Activated CD4-positive, alpha-beta T cell treated with anti-CD3 and anti-CD28 coated beads, Interleukin-2, Interleukin-6, amounts not matched to agents 100 ng/mL and 50 ng/mL, durations not matched to agents 16 hours and 8 hours (primary cell): ENCODE measurements around the gene FGD5.

Experiments used
- DNase-seq: peaks from one replicate; pipeline ENCODE4 v3.0.0-alpha.2; 2020

Gene FGD5

DNA sequence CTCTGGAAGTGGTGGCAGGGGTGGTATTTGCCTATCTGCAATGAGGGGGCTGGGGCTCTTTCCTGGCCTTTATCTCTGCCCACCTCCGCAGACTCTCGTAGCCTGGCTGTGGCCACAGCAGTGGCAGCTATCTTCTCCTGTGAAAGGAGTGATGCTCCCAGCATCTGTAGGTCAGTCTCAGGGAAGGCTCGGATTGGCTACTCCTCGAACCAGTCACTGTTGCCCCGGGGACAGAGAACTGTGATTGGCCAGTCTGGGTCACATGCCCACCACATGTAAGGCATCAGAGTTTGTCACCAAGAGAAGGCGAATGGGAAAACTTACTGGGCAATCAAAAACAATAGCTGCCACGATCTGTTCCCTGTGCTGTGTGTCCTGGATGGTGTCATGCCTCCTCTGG is 30.1 kb upstream of the FGD5 start:
- no peak for DNase-seq

DNA sequence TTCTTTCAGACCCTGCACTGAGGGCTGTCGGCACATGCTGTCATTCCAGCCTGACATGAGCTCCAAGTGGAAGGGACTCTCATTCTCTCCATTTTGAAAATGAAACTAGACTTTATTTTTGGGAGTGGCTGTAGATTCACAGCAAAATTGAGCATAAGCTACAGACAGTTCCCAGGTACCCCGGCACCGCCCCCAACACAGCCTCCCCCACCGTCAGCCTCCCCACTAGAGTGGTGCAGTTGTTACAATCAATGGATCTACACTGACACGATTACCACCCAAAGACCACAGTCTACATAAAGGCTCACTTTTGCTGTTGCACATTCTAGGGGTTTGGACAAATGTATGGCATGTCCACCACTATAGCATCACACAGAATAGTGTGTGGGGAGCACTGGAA is 29.5 kb upstream of the FGD5 start:
- DNase-seq = no peak

DNA sequence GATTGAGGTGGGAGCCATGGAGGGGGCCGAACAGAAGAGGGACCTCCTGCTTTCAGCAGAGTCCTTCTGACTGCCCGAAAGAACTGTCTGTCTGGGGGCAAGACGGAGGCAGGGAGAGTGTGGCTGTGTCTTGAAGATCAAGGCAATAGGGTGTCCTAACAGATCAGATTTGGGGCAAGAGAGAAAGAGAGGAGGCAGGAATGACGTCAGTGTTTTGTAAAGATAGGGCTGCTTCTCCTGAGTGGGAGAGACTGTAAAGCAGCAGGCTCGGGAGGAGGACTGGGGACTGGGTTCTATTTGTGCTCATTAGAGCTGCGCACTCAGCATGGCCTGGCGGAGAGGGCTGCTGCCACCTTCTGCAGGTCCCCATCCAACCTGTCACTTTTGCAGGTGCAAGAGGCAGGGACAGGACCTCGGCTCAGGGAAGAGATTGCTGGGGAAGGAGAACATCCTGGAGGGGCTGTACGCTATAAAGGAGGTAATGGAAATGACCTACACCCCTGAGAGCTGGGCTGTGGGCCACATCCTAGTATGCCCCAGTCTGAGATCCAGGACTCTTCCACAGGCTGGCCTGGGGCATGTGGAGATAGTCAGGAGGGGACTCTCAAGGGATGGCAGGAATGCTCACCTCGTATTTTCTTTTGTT is 29.0 kb upstream of the FGD5 start:
- DNase-seq = no peak

DNA sequence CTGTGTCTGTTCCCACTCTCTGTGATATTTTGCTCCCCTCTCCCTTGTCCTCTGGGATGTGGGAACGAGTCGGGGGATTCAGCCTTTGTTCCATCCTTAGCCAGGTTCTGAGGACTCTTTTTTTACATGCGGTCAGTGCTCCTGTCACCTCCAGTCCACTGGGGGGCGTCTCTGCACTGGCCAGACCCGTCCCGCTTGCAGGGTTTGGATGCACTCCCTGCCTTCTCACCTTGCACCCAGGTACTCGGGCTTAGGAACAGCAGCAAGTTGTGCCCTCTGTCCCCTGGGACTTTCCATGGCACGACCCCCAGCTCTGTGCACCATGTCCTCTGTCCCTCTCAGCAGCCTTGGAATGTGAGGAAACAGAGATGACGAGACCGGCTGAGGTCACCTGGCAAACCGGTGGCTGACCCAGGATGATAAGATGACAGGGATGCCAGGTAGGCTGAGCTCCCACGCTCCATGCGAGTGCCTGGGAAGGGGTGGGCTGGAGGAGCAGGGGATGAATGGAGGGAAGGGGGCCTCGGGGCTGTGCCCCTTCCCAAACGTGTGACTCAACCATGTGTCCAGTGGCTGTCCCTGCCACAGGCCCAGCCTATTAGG is 27.3 kb upstream of the FGD5 start:
- peak; percentile 61 for DNase-seq

DNA sequence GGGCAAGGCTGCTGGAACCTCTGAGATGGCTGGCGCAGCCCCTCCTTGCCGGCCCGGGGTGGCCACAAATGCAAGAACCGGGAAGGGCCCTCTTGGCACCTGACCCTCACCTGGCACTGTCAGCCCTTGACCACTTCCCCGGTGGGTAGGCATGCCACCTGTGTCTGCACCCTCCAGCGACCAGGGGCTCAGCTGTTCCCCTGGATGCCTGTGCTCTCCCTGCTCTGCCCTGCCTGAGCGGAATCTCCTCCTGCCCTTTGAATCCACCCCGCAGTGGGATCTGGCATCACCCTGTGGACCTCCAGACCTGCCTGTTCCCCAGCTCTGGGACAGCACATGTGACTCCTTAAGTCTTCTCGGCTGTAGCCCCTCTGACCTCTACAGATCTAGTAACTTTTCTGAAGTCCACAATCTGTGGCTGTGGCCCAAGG is 26.1 kb upstream of the FGD5 start:
- no peak for DNase-seq

DNA sequence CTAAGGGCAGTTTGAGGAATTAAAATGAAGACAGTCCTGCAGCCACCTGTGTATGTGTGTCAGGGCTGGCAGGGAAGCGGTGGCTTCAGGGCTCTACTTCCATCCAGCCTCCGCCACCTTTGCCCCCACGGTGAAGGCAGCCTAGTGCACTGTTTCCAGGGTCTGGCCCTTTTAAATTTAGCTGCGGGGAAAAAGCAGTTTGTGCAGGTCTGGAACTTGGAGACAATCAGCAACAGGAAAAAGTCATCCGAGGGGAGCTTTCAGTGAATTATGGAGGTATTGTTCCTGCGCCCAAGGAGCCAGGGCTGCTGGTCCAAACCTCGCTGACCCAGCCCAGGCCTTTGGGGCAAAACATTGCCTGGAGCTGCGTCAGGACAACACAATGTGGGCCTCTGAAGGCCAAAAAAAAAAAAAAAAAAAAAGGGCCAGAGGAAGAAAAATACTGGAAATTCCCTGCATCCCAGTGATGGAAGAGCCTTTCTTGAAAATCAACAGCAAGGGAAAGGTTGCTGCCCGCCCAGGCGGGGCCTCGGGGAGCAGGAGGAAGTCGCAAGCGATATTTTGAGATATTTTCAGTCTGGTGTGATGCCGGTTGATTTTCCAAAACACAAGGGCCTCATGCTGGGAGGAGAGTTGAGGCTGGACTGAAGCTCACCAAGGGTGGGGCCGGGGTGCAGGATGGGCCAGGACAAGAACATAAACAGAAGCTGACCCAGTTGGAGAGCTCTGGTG is 25.5 kb upstream of the FGD5 start:
- no peak for DNase-seq

DNA sequence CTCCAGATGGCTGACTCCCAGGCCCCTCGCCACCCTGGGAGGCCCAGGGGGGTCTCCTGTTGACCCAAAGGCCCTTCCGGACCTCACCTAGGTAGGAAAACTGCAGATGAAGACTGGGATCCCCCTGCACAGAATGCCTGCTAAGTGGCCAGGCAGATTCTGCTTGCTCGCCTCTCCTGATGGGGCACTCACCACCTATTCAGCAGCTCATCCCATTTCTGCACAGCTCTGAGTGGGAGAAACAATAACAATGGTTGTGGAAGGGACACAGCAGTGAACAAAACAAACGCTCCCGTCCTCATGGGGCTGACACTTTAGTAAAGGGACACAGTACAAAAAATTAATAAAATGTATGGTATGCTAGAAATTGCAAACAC is 24.9 kb upstream of the FGD5 start:
- no peak for DNase-seq

DNA sequence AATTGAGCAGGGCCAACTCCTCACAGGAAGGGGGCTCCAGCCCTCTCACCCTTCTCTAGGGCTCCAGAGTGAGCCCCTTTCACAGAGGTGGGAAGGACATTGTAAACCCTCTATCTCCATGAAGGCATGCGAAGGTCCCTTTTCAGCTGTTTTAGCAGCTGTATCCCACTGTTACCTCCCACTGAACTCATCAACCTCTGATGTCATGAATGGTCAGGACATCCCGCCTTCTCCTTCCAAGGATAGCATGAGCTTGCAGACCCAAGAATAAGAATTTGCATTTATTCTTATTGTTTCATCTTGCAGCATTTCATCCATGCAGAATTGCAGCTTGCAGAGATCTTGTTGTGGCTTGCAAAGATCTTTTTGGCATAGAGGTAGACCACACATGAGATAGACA is 24.3 kb upstream of the FGD5 start:
- no peak for DNase-seq

DNA sequence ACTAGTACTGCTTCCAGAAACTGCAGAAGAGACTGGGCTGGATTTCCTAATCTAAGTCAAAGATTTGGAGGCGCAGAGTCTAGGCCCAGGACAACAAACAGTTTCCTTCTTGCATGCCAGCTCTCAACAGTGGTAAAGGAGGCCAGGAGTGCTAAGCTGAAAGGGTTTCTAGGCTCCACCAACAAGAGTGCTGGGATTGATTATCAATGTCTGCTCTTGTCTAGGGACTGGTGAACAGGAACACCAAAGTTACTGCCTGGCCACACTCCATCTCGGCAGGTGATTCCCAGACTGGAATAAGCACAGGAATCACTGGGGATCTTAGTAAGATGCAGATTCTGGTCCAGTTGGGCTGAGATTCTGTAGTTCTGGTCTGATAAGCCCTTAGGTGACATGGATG is 22.8 kb upstream of the FGD5 start:
- no peak for DNase-seq

DNA sequence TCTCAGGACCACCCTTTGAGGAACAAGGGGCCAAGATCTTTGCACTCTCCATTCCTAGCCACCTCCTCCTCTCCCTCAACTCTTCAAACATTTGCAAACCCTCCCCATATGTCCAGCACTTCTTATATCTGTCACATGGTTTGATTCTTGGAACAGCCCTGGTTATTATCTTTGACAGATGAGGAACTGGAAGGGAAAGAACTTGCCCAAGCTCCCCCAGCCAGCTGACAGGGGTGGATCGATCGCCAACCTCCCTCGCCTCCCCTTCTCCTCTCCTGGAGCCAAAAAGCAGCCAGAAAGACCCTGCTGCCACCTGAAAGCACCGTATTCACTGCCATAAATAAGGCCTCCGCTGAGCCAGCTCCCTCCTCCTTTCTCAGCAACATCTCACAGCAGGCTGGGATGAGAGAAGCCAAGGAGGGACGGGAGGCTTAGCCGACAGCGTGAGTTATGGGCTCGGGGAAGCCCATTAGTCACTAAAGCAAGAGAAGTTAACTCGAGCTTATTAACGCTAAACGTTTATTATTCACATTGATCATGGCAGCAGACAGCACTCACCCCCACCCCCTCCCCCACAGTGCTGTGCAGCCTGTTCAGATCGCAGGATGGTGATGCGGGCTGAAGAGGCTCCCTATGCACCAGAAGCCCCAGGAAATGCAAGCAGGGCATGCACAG is 22.2 kb upstream of the FGD5 start:
- no peak for DNase-seq

DNA sequence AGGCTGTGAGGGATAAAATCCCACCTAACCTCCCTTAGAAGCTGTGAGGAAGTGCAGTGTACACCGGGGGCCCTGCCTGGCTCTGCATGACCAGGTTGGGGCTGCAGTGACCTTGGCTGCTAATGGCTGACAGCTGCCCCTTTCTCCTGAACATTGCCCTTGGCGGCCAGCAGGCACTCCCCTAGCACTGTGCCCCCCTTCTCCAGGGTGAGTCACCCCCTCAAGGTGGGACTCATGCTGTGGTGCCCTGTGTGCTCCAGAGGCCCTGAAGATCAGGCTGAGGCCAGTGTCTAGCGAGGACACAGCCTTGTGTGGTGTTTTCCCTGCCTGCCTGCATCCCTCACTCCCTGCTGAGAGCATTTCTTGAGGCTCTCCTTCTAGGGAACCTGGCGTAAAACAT is 21.0 kb upstream of the FGD5 start:
- DNase-seq = no peak

DNA sequence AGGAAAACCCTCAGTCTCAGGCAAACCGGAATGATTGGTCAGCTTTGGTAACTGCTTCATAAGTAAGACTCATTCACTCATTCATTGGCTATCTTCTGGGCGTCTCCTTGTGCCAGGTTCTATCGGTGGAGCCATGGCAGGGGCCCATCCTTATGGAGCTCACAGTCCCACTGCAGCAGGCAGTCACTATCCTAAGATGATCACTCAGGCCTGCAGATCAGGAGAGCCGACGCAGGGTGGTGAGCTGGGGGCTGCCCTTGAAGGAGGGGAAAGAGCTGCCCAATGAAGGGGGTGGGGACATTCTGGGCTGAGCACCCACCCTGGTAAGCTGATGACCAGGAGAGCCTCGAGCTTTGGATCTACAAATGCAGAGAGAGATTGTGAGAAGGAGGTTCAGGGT is 20.5 kb upstream of the FGD5 start:
- no peak for DNase-seq

DNA sequence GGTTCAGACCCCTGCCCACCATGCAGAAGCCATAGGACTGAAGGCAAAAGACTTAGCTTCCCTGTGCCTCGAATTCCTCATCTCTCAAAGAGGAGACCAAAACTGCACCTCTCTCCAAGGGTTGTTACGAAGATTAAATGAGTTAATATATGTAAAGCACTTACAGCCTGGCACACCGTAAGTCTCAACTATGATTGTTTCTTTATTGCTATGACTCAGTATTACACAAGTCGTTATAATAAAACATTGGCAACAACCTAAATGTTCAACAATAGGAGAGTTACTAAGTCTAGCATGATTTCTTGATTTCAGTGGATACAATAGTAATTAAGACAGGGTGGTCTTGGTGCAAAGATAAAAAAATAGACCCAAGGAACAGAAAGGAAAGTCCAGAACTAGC is 19.6 kb upstream of the FGD5 start:
- no peak for DNase-seq

DNA sequence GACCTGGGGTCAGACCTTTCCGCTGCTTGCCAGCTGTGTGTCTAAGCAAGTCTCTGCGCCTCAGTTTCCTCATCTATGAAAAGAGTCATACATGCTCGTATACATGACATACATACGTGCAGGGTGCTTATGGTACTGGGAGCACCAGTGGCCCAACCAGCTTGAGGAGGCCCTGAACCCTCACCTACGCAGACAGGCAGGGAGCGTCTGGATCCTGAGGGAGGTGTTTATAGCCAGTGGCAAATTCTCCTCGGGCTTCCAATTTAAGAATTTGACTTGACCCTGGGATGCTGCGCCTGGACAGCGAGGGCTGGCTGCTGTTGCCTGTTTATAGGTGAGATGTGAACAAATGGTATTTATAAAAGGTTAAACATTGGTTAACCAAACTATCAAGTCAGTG is 17.7 kb upstream of the FGD5 start:
- DNase-seq = no peak

DNA sequence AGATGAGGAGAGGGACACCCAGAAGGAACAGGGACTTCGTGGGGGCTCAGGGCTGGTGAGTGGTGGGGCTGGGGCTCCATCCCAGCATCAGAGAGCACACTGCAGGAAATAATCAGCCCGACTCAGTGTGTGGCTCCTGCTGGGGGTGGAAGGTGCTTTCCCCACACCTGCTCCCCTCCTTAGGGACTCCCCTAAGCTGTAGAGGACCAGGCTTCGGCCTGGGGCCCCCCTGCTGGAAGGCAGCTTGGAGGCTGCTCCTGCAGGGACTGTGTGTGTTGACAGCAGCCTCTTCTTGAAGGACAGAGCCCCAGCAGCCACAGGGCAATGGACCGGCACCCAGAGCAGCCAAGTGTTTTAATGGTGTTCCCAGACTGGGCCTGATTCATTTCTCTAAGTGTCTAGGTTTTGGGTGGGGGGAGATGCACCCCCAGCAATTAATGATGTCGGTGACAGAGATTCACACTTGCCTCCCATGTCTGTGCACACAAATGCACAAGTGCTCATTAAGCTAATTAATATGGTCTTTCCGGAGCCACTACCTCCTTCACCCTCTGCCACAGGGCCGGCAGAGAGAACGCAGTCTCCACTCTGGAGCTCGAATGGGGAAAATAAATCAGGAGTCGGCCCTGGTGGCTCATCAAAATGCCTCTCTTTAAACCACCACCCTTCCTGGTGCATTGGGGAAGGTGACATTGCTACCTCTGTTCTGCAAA is 16.9 kb upstream of the FGD5 start:
- no peak for DNase-seq

DNA sequence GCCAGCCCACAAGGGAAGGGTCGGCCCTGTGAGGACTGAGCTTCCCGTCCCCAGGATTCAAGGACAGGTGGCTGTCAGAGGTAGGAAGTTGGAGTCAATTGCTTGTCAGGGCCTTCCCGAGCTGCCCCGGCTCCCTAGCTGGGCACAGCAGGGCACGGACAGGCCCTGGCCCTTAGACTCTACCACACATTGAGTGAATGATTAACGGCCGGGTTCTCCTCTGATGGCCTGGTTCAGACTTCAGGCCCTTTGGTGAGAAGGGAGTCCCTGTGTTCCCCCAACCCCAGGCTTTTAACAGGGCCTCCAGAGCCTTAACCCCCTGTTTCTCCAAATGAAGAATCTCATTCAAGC is 16.4 kb upstream of the FGD5 start:
- no peak for DNase-seq

DNA sequence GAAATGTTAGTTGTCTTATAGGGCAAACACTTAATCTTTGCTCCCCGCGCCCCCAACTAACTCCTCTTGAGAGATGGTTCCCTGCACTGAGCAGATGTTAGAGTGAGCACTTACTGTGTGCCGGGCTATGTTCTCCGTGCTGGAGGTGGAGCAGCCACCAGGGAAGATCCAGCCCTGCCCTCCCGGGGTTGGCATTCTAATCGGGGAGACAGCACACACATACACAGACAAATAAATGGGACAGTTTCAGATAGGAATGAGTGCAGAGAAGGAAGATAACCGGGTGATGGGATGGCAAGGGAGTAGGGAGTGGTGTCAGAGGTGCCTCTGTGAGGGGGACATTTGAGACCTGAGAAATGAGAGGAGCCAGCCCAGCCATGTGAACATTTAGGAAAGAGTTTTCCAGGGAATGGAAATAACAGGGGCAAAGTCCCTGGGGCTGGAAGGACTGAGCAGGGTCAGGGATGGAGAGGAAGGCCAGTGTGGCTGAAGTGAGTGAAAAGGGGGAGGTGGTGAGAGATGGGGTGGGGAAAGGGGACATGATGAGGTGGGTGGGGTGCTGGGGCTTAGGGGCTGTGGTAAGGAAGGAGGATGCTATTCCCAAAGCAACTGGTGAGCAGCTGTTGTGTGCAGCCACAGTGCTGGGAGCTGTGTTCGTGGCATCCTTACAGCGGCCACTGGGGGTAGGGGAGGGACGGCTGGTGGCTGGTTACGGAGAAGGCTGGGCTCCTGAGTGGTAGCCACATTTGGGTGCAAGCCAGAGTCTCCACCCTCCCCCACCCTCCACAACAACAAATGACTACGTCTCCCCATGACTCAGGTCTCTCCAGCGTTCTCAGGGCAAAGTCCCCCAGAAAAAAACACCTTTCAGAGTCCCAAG is 15.4 kb upstream of the FGD5 start:
- no peak for DNase-seq

DNA sequence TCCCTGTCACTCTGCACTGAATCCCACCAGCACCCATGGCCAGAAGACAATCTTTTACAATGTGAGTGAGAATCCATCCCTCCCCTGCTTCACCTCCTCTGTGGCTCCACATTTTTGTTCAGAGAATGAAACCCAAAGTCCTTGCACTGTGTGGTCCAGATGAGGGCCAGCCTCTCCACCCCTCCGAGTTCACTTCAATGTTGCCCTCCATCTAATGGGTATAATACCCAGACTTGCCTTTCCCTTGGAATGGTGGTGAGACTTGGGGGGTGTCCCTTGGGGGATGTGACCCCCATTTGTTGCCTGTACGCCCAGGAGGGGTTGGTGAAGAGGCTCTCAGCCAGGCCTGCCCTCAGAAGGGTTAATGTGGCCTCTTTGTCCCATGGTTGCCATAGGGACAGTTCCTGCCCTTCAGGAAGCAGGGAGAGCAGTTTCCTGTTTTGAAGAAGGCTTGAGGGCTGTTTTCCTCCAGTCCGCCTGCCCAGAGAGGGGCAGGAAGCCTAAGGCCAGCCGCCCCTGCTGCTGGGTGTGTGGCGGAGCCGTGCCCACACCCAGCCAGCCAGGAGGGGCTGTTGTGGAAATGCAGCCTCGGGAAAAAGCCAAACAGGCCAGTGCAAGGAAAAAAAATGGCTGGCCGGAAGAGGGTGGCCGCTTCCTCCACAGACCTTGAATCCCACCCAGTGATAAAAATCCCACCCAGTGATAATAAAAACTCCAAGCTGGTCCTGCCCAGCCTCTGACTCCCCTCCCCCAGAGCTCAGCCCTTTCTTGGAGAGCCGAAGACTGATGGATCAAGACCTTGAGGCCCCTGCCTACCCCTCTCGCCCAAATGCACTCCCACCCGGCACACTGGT is 14.6 kb upstream of the FGD5 start:
- no peak for DNase-seq

DNA sequence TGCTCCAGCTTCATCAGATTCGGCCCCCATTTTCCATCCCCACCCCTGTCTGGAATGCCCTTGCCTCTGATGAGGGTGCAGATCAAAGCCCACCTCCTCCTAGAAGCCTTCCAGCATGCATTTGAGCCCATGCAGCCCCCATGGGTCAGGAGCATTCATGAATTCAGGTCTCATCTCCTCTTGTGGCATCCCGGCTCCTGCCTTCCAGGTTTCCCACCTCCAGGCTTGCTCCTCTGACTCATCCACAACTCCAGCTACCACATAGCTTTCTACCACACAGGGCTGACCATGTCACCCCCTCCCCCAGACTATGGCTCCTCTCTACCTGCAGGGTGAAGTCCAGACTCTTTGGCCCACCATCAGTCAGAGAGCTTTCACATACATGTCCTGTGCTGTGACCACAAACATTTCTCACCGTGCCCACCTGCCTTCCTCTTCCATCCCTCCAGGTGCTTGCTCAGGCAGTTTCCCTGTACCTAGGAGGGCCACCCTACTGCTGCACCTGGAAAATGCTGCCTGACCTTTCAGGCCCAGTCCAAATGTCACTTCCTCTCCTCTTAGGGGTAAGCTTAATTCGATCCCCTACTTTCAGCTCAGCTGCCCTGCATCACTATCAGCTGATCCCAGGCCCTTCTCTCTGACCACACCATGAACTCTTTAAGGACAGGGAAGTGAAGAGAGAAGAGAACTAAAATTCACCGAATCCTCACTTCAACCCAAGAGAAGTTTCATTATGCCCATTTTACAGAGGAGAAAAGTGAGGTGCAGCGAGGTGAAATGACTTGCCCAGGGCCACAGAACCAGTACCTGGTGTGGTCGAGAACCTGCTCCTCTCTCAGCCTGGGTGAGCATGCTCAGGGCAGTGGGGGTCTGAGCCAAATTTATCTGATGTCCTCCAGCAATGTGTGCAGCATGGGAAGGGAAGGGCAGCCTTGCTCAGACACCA is 13.7 kb upstream of the FGD5 start:
- no peak for DNase-seq

DNA sequence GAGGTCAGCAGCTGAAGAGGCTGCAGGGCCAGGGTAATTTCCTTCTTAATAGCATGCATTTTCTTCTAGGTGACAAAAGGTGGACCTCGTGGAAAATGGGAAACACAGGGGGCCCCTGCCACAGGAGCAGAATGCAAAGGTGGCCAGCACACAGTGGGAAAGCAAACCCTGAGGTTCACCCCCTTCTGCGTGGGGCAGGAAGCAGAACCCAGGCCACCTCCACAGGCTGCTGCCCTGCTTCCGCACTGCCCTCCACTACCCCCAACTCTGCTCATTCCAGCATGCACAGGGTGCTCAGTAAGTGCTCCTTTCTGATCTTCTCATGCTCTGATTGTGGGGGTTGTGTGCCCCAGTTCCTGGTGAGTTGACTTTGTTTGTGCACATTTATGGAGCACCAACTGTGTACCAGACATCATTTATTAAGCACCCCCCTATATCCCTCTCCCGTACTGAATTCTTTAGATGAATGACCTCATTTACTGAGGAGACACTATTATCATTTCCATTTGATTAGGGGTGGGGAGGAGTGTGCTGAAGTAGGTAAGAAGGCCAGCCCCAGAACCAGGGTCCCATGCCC is 12.7 kb upstream of the FGD5 start:
- no peak for DNase-seq
